ENCODE results near the gene OR6B3.

GRCh38 chr2:239997686-239998409 is 55.5 kb downstream of the OR6B3 start:
- no peak for TF ChIP-seq TAF1 (IDR thresholded peaks at IDR 0.05; ENCODE audit: control insufficient read depth, extremely low read depth, insufficient read depth, low read length, severe bottlenecking)
- no peak for TF ChIP-seq ZNF263 (CRISPR knock-in tag; IDR thresholded peaks at IDR 0.05; ENCODE audit: borderline replicate concordance)
- no peak for TF ChIP-seq ZNF282 (CRISPR knock-in tag; IDR thresholded peaks at IDR 0.05)
- no peak for TF ChIP-seq MAZ (CRISPR knock-in tag; conservative IDR thresholded peaks at IDR 0.05 in 1 of 2, IDR thresholded peaks at IDR 0.05 in 1 of 2)
- TF ChIP-seq ARID4B (CRISPR knock-in tag; IDR thresholded peaks at IDR 0.05): no peak
- TF ChIP-seq RNF2 (IDR thresholded peaks at IDR 0.05): no peak
- TF ChIP-seq CTCF (IDR thresholded peaks at IDR 0.05 in 2 of 3, conservative IDR thresholded peaks at IDR 0.05 in 1 of 3; ENCODE audit: insufficient read depth in 2 of 3, low read depth in 1 of 3, low read length in 3 of 3): no peak
